Suprapubic skin (tissue), 4 donors: Measurements from ENCODE around the gene ITPRID1.

Experiments
- EP300 ChIP-seq: sonication (generic); formaldehyde crosslinking; IDR thresholded peaks from one replicate; pipeline ENCODE4 v1.6.1; 2017; ENCODE audit warnings: antibody characterized with exemption
- POLR2A ChIP-seq, 2 donors: fragments of 450-650 bp; IDR thresholded peaks; one replicate each; pipeline ENCODE4 v1.6.1; 2017; ENCODE audit warnings: antibody characterized with exemption in 2 of 2, mild to moderate bottlenecking in 2 of 2, moderate library complexity in 2 of 2
- POLR2AphosphoS5 ChIP-seq, 3 donors: sonication (generic); formaldehyde crosslinking; IDR thresholded peaks; one replicate each; pipeline ENCODE4 v1.6.1; 2017; ENCODE audit warnings: antibody characterized with exemption in 3 of 3
- TF ChIP-seq, protein P1 (sequence below), 2 donors: fragments of 200-600 bp in 1 of 2; fragments of 450-650 bp in 1 of 2; sonication (generic) in 1 of 2; IDR thresholded peaks; one replicate each; pipeline ENCODE4 v1.5.1; 2016 to 2019; ENCODE audit warnings: antibody characterized with exemption in 2 of 2, mild to moderate bottlenecking in 1 of 2, moderate library complexity in 1 of 2

DNA sequence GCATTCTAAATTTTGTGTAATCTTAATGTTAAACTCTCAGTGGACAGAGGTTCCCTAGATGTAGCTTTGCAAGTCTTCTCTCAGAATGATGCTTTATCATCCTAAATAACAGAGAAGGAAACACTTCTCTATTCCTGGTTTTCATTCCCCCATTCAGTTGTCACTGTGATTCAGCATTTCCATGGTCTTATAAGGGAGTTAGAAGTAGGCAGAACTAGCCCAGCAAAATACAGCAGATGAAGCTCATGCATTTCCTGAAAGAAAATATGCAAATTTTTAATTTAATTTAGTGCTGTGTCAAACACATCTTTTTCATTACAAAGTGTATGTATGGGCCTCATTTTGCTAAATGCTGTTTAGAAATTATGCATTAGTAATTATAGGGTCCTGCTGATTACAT is 70.1 kb downstream of the ITPRID1 start:
- TF ChIP-seq, protein P1, sequence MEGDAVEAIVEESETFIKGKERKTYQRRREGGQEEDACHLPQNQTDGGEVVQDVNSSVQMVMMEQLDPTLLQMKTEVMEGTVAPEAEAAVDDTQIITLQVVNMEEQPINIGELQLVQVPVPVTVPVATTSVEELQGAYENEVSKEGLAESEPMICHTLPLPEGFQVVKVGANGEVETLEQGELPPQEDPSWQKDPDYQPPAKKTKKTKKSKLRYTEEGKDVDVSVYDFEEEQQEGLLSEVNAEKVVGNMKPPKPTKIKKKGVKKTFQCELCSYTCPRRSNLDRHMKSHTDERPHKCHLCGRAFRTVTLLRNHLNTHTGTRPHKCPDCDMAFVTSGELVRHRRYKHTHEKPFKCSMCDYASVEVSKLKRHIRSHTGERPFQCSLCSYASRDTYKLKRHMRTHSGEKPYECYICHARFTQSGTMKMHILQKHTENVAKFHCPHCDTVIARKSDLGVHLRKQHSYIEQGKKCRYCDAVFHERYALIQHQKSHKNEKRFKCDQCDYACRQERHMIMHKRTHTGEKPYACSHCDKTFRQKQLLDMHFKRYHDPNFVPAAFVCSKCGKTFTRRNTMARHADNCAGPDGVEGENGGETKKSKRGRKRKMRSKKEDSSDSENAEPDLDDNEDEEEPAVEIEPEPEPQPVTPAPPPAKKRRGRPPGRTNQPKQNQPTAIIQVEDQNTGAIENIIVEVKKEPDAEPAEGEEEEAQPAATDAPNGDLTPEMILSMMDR (IDR thresholded peaks at IDR 0.05), result no peak
- TF ChIP-seq POLR2AphosphoS5 (IDR thresholded peaks at IDR 0.05) (no peak), POLR2A (IDR thresholded peaks at IDR 0.05) (no peak), EP300 (no peak)
